IMR-90 (cell line): ENCODE results near the gene RGPD3.

Experiments
- MXI1 ChIP-seq: IDR thresholded peaks from 2 replicates; pipeline ENCODE4 v1.6.1; 2012; ENCODE audit warnings: low read depth, mild to moderate bottlenecking, low read length, moderate library complexity, borderline replicate concordance
- POLR2A ChIP-seq: IDR thresholded peaks from 2 replicates; pipeline ENCODE4 v1.6.1; 2012; ENCODE audit warnings: mild to moderate bottlenecking, low read depth, low read length
- RAD21 ChIP-seq: IDR thresholded peaks from 2 replicates; pipeline ENCODE4 v1.6.1; 2012; ENCODE audit warnings: low read length, improper control_type of control experiment
- RCOR1 ChIP-seq: IDR thresholded peaks from 2 replicates; pipeline ENCODE4 v1.6.1; 2012; ENCODE audit warnings: mild to moderate bottlenecking, low read length, improper control_type of control experiment; ENCODE audit not compliant: insufficient replicate concordance
- RFX5 ChIP-seq: IDR thresholded peaks from 2 replicates; pipeline ENCODE4 v1.8.0; 2012; ENCODE audit warnings: low read depth, mild to moderate bottlenecking, low read length, moderate library complexity
- SMC3 ChIP-seq: fragments of 150-350 bp; IDR thresholded peaks from 2 replicates; pipeline ENCODE4 v1.6.1; 2016; ENCODE audit warnings: low read depth, mild to moderate bottlenecking, antibody characterized with exemption, low read length, moderate library complexity
- TF ChIP-seq, protein P1 (sequence below): conservative IDR thresholded peaks from 2 replicates; pipeline ENCODE4 v1.5.1; 2012; ENCODE audit warnings: mild to moderate bottlenecking, low read depth, low read length, improper control_type of control experiment

DNA sequence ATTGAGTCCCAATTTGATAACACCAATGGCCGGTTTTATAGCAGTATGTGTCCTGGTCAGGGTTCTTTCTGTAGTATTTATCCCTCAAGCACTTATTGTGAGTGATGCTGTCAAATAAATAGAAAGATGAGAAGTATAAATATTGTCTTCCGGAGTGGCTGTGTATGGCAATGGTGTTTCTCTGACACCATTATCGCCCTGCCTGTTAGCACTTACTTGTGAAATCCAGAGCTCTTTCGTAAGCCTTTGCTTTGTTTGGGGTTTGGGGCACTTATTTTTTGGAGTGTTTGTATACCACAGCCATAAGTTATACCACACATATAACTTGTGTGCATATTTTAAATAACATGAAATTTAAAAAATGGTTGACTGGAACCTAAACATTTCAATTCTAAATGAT lies 48.2 kb upstream of the RGPD3 start:
- no peak for TF ChIP-seq MXI1
- no peak for TF ChIP-seq POLR2A
- TF ChIP-seq, protein P1, sequence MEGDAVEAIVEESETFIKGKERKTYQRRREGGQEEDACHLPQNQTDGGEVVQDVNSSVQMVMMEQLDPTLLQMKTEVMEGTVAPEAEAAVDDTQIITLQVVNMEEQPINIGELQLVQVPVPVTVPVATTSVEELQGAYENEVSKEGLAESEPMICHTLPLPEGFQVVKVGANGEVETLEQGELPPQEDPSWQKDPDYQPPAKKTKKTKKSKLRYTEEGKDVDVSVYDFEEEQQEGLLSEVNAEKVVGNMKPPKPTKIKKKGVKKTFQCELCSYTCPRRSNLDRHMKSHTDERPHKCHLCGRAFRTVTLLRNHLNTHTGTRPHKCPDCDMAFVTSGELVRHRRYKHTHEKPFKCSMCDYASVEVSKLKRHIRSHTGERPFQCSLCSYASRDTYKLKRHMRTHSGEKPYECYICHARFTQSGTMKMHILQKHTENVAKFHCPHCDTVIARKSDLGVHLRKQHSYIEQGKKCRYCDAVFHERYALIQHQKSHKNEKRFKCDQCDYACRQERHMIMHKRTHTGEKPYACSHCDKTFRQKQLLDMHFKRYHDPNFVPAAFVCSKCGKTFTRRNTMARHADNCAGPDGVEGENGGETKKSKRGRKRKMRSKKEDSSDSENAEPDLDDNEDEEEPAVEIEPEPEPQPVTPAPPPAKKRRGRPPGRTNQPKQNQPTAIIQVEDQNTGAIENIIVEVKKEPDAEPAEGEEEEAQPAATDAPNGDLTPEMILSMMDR, result no peak
- TF ChIP-seq RFX5, result no peak
- TF ChIP-seq RCOR1, result no peak
- no peak for TF ChIP-seq SMC3
- TF ChIP-seq RAD21, result no peak
